Heart right ventricle (tissue), 16 donors: ENCODE data around the gene SLC31A1. TPM values are rescaled to one million over a fixed set of nuclear protein-coding genes. Genes with fewer than 3 reads are reported as not detected.

Experiments used
- ATAC-seq, 8 donors: fragments of 200-7000 bp; cut with Tn5 transposase; one replicate each; pipeline ENCODE4 v1.9.1; 2020; ENCODE audit warnings: mild to moderate bottlenecking in 8 of 8, moderate library complexity in 8 of 8, moderate number of reproducible peaks in 1 of 8
- DNase-seq, 2 donors: peaks; one replicate each; pipeline ENCODE4 v3.0.0-alpha.2; 2020
- H3K27ac ChIP-seq, 10 donors: fragments of 200-600 bp; sonication (generic) in 2 of 10; one replicate each; pipeline versions ENCODE4 v1.5.0 to v1.8.0; 2020 to 2022; ENCODE audit warnings: mild to moderate bottlenecking in 3 of 10
- H3K27me3 ChIP-seq, 7 donors: fragments of 200-600 bp; one replicate each; pipeline ENCODE4 v1.8.0; 2021 to 2022; ENCODE audit warnings: mild to moderate bottlenecking in 2 of 7
- H3K36me3 ChIP-seq, 9 donors: fragments of 200-600 bp; sonication (generic) in 1 of 9; one replicate each; pipeline versions ENCODE4 v1.5.0 to v1.8.0; 2020 to 2022; ENCODE audit warnings: mild to moderate bottlenecking in 2 of 9
- H3K4me1 ChIP-seq, 9 donors: fragments of 200-600 bp; sonication (generic) in 1 of 9; one replicate each; pipeline versions ENCODE4 v1.5.0 to v1.8.0; 2020 to 2022; ENCODE audit warnings: mild to moderate bottlenecking in 4 of 9
- H3K4me3 ChIP-seq, 10 donors: fragments of 200-600 bp; sonication (generic) in 2 of 10; one replicate each; pipeline versions ENCODE4 v1.5.0 to v1.8.0; 2020 to 2022; ENCODE audit warnings: mild to moderate bottlenecking in 7 of 10, moderate library complexity in 2 of 10
- H3K9me3 ChIP-seq, 11 donors: fragments of 200-600 bp in 10 of 11; sonication (generic) in 2 of 11; one replicate each; pipeline versions ENCODE4 v1.5.0 to v1.8.0; 2013 to 2022; ENCODE audit warnings: mild to moderate bottlenecking in 2 of 11, control low read depth in 1 of 11, moderate library complexity in 1 of 11
- CTCF ChIP-seq, 9 donors: fragments of 200-600 bp; sonication (generic) in 2 of 9; IDR thresholded peaks; one replicate each; pipeline versions ENCODE4 v1.5.0 to v1.8.0; 2021 to 2022; ENCODE audit warnings: antibody characterized with exemption in 9 of 9, mild to moderate bottlenecking in 5 of 9, moderate library complexity in 1 of 9
- WGBS, 2 donors: extraction: QIAGEN DNeasy Blood & Tissue Kit; methylation state at CpG; one replicate each; pipeline ENCODE4 v1.1.7; 2013; ENCODE audit warnings: inconsistent platforms in 1 of 2; 5-methylcytosine and 5-hydroxymethylcytosine counted together
- intact Hi-C, 10 donors: fragments of 100-400 bp; cut with DNase I; formaldehyde crosslinking; loops; one replicate each; pipeline versions ENCODE4 v1.11.1 to v1.14.2; 2022
- polyA plus RNA-seq, 2 donors: library from polyadenylated mRNA; stranded (reverse); fragments of 200-250 nt; gene quantifications; one replicate each; pipeline ENCODE4 v1.2.3, GENCODE V29; 2013
- total RNA-seq, 10 donors: library from RNA; stranded (reverse); fragmentation: NEBNext Ultra II Directional in 3 of 10; extraction: Animal tissue kit (Norgen Biotek cat#: 25700) in 3 of 10; gene quantifications; one replicate each; pipeline versions ENCODE4 v1.2.1 to v1.2.4, GENCODE V29; 2021 to 2023
- donor health status: Arrhythmogenic right ventricular cardiomyopathy.
- donor health status: ischemic (EF 13 %, LVEDD 7.1; RV severe dilation, severe dysfunction).
- donor health status: healthy with polysubstance abuse.
- donor health status: DM: no; HTN: yes; CAD: no.
- donor health status: DM: no; HTN: no; CAD: no.
- donor health status: ischemic (EF 25% LVEDD 6.9; RV normal size, moderate dysfunction).
- donor health status: ischemic (EF 25% LVEDD 5.7; RV mildly dilated, moderate dysfunction).
- donor health status: healthy.
- donor health status: DM: yes; HTN: yes; CAD: no.
- donor health status: Ischemic cardiomyopathy.
- donor health status: ischemic (EF 35%, LVEDD 5.7; RV mildly dilated, moderate dysfunction).
- donor health status: nonischemic (EF 11% LVEDD 7.7; RV severe dilation, severe dysfunction).
- donor health status: DM: yes; HTN: yes; CAD: no.
- donor health status: PGD.
- donor health status: ischemic (EF 29% LVEDD 5.4; RV normal size, mild dysfunction).
- donor health status: nonischemic (EF 23%, LVEDD 6.1; RV moderate dilation, normal function).

The SLC31A1 gene
- total and polyA plus RNA-seq, 12 donors = 3.6 to 18.4 (median 10.9) TPM

GRCh38 chr9:113298311-113298710 lies 77.0 kb downstream of the SLC31A1 start:
- Histone ChIP-seq H3K4me1 (peaks cover 0 to 9% (median 0%) of the 10 kb centered on the region in 9 donors), H3K27ac (no peak overlapping the region), H3K27me3 (no peaks in the 10 kb centered on the region), H3K4me3 (no peak overlapping the region), H3K9me3 (no peaks in the 10 kb centered on the region), H3K36me3 (peaks cover 0 to 9% (median 0%) of the 10 kb centered on the region in 9 donors)
- DNase-seq = no peak
- intact Hi-C loops = loop anchor here in 2 of 10 donors (10.0 kb wide), 2 partner anchors 56 to 366 kb away; no protein-coding TSS in a partner anchor
- 82 to 88% methylated on average over 8 of the region's 8 CpGs for WGBS, 2 donors
- ATAC-seq = no peak
- no peak for TF ChIP-seq CTCF (IDR thresholded peaks at IDR 0.05)

DNA sequence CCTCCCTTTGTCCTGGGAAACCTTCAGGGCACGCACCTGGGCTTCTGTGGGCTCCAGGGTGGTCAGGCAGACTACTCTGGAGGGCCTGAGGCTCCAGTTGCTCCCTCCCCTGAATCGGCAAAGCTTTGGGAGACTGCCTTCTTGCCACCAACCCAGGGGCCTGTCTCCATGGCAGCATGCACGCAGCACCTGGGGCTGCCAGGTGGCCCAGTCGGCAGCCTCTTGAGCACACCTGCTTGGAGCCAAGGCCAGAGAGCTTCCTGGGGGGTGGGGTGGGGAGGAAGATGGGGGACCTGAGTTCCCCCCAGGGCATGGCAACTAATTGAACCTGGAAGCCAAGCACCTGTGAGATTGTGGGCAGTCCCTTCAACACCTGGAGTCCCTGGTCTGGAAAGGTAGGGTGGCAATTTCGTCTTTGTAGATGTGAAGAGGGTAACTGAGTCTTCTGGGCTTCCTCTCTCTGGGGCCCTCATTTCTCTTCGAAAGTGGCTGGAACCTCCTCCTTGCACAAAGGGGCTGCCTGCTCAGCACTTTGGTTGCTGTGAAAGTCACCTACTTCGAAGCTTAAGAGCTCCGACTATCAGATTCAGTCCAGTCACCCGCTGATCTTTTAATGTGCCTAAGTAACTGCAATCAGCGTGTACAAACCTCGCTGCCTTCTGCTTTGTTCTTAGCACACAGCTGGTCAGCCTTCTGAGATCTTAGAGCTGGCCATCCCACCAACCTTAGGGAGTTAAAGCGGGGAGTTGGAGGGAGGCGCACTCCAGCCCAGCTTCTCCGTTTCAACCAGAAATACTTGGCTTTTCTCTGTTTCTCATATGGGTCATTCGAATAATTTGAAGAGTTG lies 77.8 kb downstream of the SLC31A1 start:
- WGBS, 2 donors = 87 to 90% methylated on average over 15 of the region's 15 CpGs
- peaks cover 0 to 9% (median 0%) of the 10 kb centered on the region in 9 donors for H3K4me1 ChIP-seq
- DNase-seq (no peak), ATAC-seq (no peak)
- peaks cover 0 to 1% (median 0%) of the 10 kb centered on the region in 9 donors for H3K36me3 ChIP-seq
- H3K27ac ChIP-seq = no peak overlapping the region
- H3K9me3 ChIP-seq = no peaks in the 10 kb centered on the region
- H3K27me3 ChIP-seq = no peaks in the 10 kb centered on the region
- no peak for TF ChIP-seq CTCF (IDR thresholded peaks at IDR 0.05)
- intact Hi-C loops = loop anchor here in 2 of 10 donors (10.0 kb wide), 2 partner anchors 56 to 366 kb away; no protein-coding TSS in a partner anchor
- no peak overlapping the region for H3K4me3 ChIP-seq

GRCh38 chr9:113299800-113300292 lies 78.5 kb downstream of the SLC31A1 start:
- Histone ChIP-seq H3K9me3 (no peaks in the 10 kb centered on the region), H3K4me3 (peak overlapping the region in 1 of 10 donors; percentile 20), H3K27ac (no peak overlapping the region), H3K4me1 (peaks cover 0 to 9% (median 0%) of the 10 kb centered on the region in 9 donors), H3K36me3 (no peaks in the 10 kb centered on the region), H3K27me3 (no peaks in the 10 kb centered on the region)
- 29 to 30% methylated on average over 8 of the region's 8 CpGs for WGBS, 2 donors
- DNase-seq (peak in 1 of 2 donors; percentile 27), ATAC-seq (peak in 4 of 8 donors; percentile 15 to 49 (median 31))
- intact Hi-C loops = loop anchor here in 3 of 10 donors (5.0 to 10.0 kb wide), 4 partner anchors 55 to 365 kb away; partner anchors contain the start of gene ALAD (in 1 of the 3)
- no peak for TF ChIP-seq CTCF (IDR thresholded peaks at IDR 0.05)

DNA sequence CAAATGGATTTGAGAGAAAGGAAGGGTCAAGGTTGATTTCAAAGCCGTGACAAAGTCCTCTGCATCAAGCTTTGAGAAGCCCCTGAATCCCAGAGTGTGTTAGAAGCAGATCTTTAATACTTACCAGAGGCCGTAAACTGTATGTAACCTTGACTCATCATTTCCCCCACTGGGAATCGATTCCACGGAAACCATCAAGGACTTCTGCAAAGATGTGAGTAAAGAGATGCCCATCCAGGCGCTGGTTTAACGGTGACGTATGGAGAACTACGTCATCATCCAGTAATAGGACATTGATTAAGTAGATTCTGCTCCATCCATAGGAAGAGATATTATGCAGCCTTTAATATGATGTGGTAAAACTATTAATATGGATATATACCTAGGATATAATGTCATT lies 80.2 kb downstream of the SLC31A1 start:
- H3K9me3 ChIP-seq = no peaks in the 10 kb centered on the region
- no peak for TF ChIP-seq CTCF (IDR thresholded peaks at IDR 0.05)
- intact Hi-C loops = loop anchor here in 1 of 10 donors (5.0 to 10.0 kb wide), 2 partner anchors 103 to 361 kb away; partner anchors contain the start of gene ALAD
- WGBS, 2 donors = 88 to 92% methylated on average over 8 of the region's 8 CpGs
- H3K4me3 ChIP-seq = no peak overlapping the region
- H3K27ac ChIP-seq = no peak overlapping the region
- no peaks in the 10 kb centered on the region for H3K27me3 ChIP-seq
- no peak for DNase-seq
- no peaks in the 10 kb centered on the region for H3K36me3 ChIP-seq
- H3K4me1 ChIP-seq = peaks cover 0 to 9% (median 0%) of the 10 kb centered on the region in 9 donors
- no peak for ATAC-seq
